ENCODE results near the gene ZNF148. TPM values are rescaled to one million over a fixed set of nuclear protein-coding genes. Genes with fewer than 3 reads are reported as not detected.

The ZNF148 gene
- total RNA-seq, 2 experiments from 2014 or later, result 29.6 to 39.0 TPM

GRCh38 chr3:125316949-125317348 is 58.2 kb downstream of the ZNF148 start:
- CTCF ChIA-PET, result no interaction called here
- no peaks in the 10 kb centered on the region for H3K27me3 Mint-ChIP-seq
- DNase-seq (no peak), ATAC-seq (no peak)
- no peak overlapping the region for H3K27ac Mint-ChIP-seq
- H3K4me1 Mint-ChIP-seq, result peaks cover 11% of the 10 kb centered on the region
- H3K9me3 Mint-ChIP-seq (ENCODE audit: low read depth), result peaks cover 9% of the 10 kb centered on the region
- no peak overlapping the region for H3K4me3 Mint-ChIP-seq
- H3K36me3 Mint-ChIP-seq, result peaks cover 58% of the 10 kb centered on the region

DNA sequence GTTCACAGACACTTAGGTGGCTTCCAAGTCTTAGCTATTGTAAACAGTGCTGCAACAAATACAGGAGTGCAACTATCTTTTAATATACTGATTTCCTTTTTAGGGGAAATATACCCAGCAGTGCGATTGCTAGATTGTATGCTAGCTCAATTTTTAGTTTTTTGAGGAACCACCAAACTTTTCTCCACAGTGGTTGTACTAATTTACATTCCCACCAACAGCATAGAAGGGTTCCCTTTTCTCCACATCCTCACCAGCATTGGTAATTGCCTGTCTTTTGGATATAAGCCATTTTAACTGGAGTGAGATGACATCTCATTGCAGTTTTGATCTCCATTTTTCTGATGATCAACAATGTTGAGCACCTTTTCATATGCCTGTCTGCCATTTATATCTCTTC is 58.9 kb downstream of the ZNF148 start:
- ATAC-seq (no peak), DNase-seq (no peak)
- Mint-ChIP-seq H3K36me3 (peaks cover 62% of the 10 kb centered on the region), H3K9me3 (ENCODE audit: low read depth) (peaks cover 9% of the 10 kb centered on the region), H3K4me3 (no peak overlapping the region), H3K27me3 (no peaks in the 10 kb centered on the region), H3K4me1 (peaks cover 15% of the 10 kb centered on the region), H3K27ac (no peak overlapping the region)
- CTCF ChIA-PET, result interaction anchor here (0.7 kb wide), 1 partner anchor 21 kb away, joined by 3 read pairs; no protein-coding TSS in a partner anchor

DNA sequence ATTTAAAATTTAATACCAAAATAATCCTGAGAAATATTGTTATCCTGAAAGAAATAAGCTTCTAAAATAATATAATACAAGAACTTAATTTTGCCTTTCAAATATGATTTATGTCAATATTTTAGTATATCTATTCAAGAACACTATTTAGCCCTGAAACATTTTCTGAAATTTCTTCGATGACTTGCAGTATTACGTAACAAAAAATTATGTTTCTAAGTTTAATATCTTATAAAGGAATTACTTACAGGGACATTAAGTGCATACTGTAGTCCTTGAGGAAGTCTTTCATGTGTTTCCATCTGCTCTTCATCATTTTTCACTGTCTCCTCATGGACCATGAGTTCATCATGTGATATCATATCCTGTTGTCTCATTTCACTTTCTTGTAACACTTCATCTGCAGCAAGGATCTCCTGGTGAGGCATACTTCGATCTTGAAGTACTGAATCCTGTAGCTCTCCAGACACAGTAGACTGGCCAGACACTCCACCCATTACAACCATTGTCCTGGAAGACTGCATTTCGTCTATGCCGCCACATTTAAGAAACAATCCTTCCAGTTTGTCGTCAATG is 62.0 kb downstream of the ZNF148 start:
- ATAC-seq, result no peak
- DNase-seq, result no peak
- Mint-ChIP-seq H3K27ac (no peak overlapping the region), H3K4me1 (peaks cover 30% of the 10 kb centered on the region), H3K36me3 (peaks cover 65% of the 10 kb centered on the region), H3K4me3 (no peak overlapping the region), H3K9me3 (ENCODE audit: low read depth) (peaks cover 9% of the 10 kb centered on the region), H3K27me3 (no peaks in the 10 kb centered on the region)
- CTCF ChIA-PET, result no interaction called here

GRCh38 chr3:125310623-125311081 is 64.5 kb downstream of the ZNF148 start:
- Mint-ChIP-seq H3K27me3 (no peaks in the 10 kb centered on the region), H3K36me3 (peaks cover 64% of the 10 kb centered on the region), H3K27ac (peak overlapping the region; percentile 97), H3K4me3 (peak overlapping the region; percentile 93), H3K4me1 (peaks cover 30% of the 10 kb centered on the region), H3K9me3 (ENCODE audit: low read depth) (peaks cover 12% of the 10 kb centered on the region)
- CTCF ChIA-PET, result interaction anchor here (0.7 to 1.7 kb wide), 5 partner anchors 12 to 209 kb away, joined by 3 to 4 read pairs (median 3); no protein-coding TSS in a partner anchor
- ATAC-seq (peak; percentile 96), DNase-seq (peak; percentile 82)

- no peaks in the 10 kb centered on the region for H3K27me3 Mint-ChIP-seq
- H3K9me3 Mint-ChIP-seq (ENCODE audit: low read depth), result peaks cover 12% of the 10 kb centered on the region
- ATAC-seq (no peak), DNase-seq (no peak)
- CTCF ChIA-PET, result interaction anchor here (1.7 kb wide), 1 partner anchor 210 kb away, joined by 4 read pairs; no protein-coding TSS in a partner anchor
- H3K4me3 Mint-ChIP-seq, result peak overlapping the region; percentile 38
- peaks cover 30% of the 10 kb centered on the region for H3K4me1 Mint-ChIP-seq
- peaks cover 63% of the 10 kb centered on the region for H3K36me3 Mint-ChIP-seq
- peak overlapping the region; percentile 57 for H3K27ac Mint-ChIP-seq
Observed at GRCh38 chr3:125309476-125309875, 65.6 kb downstream of the ZNF148 start.

- H3K9me3 Mint-ChIP-seq (ENCODE audit: low read depth), result peaks cover 2% of the 10 kb centered on the region
- H3K4me3 Mint-ChIP-seq, result no peak overlapping the region
- peaks cover 52% of the 10 kb centered on the region for H3K36me3 Mint-ChIP-seq
- H3K27ac Mint-ChIP-seq, result no peak overlapping the region
- ATAC-seq, result no peak
- no peak for DNase-seq
- H3K4me1 Mint-ChIP-seq, result peaks cover 16% of the 10 kb centered on the region
- no peaks in the 10 kb centered on the region for H3K27me3 Mint-ChIP-seq
- CTCF ChIA-PET, result interaction anchor here (0.7 to 1.4 kb wide), 2 partner anchors 11 to 50 kb away, joined by 3 read pairs; no protein-coding TSS in a partner anchor
Observed at GRCh38 chr3:125306620-125307019, 68.5 kb downstream of the ZNF148 start.

- peaks cover 31% of the 10 kb centered on the region for H3K36me3 Mint-ChIP-seq
- DNase-seq (no peak), ATAC-seq (no peak)
- H3K9me3 Mint-ChIP-seq (ENCODE audit: low read depth), result peaks cover 2% of the 10 kb centered on the region
- no peaks in the 10 kb centered on the region for H3K27me3 Mint-ChIP-seq
- CTCF ChIA-PET, result no interaction called here
- H3K27ac Mint-ChIP-seq, result no peak overlapping the region
- no peaks in the 10 kb centered on the region for H3K4me1 Mint-ChIP-seq
- no peak overlapping the region for H3K4me3 Mint-ChIP-seq
Observed at GRCh38 chr3:125302932-125303331, 72.2 kb downstream of the ZNF148 start.

DNA sequence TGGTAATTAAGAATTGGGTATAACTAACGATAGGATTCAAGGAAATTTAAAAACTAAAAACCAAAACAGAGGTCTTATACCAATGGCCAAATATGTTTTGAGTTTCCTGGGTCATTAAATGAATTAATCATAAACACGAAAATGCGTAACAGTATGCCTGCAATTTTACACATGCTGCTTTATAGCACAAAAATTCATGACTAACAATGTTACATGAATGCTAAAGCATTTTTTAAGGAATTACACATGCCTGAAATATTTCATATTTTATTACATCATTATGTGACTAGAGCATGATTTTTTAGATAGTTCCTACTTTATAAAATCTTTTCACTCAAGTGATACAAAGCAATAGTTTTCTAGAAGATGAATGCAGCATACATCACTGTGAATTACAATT is 74.7 kb downstream of the ZNF148 start:
- Mint-ChIP-seq H3K4me1 (peaks cover 3% of the 10 kb centered on the region), H3K4me3 (no peak overlapping the region), H3K27me3 (no peaks in the 10 kb centered on the region), H3K36me3 (peaks cover 19% of the 10 kb centered on the region), H3K27ac (no peak overlapping the region), H3K9me3 (ENCODE audit: low read depth) (no peaks in the 10 kb centered on the region)
- ATAC-seq, result no peak
- no peak for DNase-seq
- CTCF ChIA-PET, result no interaction called here

DNA sequence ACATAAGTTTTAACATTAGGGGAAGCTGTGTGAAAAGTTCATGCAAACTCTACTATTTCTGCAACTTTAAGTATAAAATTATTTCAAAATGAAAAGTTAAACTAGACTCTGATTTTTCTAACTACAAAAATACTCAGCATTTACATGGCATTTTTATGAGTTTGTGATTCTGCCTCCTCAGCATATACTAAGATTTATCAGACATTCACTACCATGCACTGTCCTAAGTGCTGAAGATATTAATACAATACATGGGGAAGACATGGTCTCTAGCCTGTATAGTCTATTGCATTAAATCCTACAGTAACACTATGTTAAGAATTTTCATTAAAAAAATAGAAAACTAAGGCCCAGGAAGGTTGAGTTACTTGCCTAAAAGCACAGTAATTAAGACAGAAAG is 80.7 kb downstream of the ZNF148 start:
- Mint-ChIP-seq H3K4me3 (no peak overlapping the region), H3K27me3 (no peaks in the 10 kb centered on the region), H3K9me3 (ENCODE audit: low read depth) (no peaks in the 10 kb centered on the region), H3K27ac (no peak overlapping the region), H3K36me3 (peaks cover 25% of the 10 kb centered on the region), H3K4me1 (peaks cover 3% of the 10 kb centered on the region)
- CTCF ChIA-PET, result no interaction called here
- ATAC-seq, result no peak
- no peak for DNase-seq

DNA sequence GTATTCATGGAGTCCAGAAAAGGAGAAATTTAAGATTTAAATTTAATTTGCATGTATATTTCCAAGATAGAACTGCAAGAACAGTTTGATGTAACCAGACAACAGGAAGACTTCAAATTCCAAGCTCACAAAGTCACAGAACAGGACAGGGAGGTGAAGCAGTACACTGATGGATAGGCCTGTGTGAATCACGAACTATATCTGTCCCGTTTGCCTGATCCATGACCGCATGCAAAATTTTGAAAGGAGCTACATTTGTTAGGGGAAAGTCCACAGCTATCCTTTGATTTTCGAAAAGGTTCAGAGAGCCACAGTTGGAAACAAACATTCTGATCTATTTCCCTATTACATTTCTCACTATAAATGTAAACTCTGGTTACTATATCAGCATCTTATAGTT is 83.1 kb downstream of the ZNF148 start:
- H3K4me1 Mint-ChIP-seq, result no peaks in the 10 kb centered on the region
- ATAC-seq, result no peak
- H3K36me3 Mint-ChIP-seq, result peaks cover 33% of the 10 kb centered on the region
- CTCF ChIA-PET, result interaction anchor here (0.6 kb wide), 1 partner anchor 320 kb away, joined by 3 read pairs; no protein-coding TSS in a partner anchor
- H3K27ac Mint-ChIP-seq, result no peak overlapping the region
- H3K9me3 Mint-ChIP-seq (ENCODE audit: low read depth), result no peaks in the 10 kb centered on the region
- no peaks in the 10 kb centered on the region for H3K27me3 Mint-ChIP-seq
- no peak for DNase-seq
- no peak overlapping the region for H3K4me3 Mint-ChIP-seq

DNA sequence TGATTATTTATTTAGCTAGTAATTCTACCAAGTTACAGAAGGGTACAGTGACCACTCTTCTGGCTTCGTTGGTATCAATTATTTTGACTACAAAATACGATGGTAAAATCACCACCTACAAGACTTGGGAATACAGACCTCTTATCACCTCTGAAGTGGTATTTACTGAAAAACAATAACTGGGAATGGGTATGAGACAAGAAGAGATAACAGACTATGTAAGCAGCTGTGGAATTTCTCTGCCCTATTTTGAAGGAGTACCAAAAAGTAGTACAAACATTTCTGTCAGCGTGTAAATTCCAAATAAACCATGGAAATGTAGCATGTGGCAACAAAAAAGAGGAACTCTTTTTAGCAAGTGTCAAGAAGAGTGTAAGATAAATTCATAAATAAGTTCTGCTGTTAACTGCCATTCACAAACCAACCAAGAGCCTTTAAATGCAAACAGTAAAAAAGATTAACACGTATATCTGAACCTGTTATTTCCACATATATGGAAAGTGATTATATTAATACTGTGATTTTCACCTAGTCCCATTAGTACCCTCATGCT is 85.6 kb downstream of the ZNF148 start:
- Mint-ChIP-seq H3K4me1 (no peaks in the 10 kb centered on the region), H3K27ac (no peak overlapping the region), H3K36me3 (peaks cover 37% of the 10 kb centered on the region), H3K9me3 (ENCODE audit: low read depth) (no peaks in the 10 kb centered on the region), H3K4me3 (no peak overlapping the region), H3K27me3 (no peaks in the 10 kb centered on the region)
- no peak for DNase-seq
- CTCF ChIA-PET, result no interaction called here
- ATAC-seq, result no peak

DNA sequence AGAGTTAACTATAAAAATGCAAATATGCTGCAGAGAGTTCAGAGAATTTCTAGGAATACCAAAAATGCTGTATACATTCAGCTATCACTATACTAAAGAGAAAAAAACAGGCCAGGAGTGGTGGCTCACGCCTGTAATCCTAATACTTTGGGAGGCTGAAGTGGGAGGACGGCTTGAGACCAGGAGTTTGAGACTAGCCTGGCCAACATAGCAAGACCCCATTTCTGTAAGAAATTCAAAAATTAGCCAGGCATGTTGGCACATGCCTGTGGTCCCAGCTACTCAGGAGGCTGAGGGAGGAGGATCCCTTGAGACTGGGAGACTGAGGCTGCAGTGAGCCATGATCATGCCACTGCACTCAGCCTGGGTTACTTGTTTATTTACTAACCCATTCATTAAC is 87.9 kb downstream of the ZNF148 start:
- CTCF ChIA-PET, result no interaction called here
- no peaks in the 10 kb centered on the region for H3K9me3 Mint-ChIP-seq (ENCODE audit: low read depth)
- H3K27ac Mint-ChIP-seq, result no peak overlapping the region
- no peak overlapping the region for H3K4me3 Mint-ChIP-seq
- ATAC-seq (no peak), DNase-seq (no peak)
- H3K36me3 Mint-ChIP-seq, result peaks cover 31% of the 10 kb centered on the region
- H3K27me3 Mint-ChIP-seq, result no peaks in the 10 kb centered on the region
- H3K4me1 Mint-ChIP-seq, result no peaks in the 10 kb centered on the region

DNA sequence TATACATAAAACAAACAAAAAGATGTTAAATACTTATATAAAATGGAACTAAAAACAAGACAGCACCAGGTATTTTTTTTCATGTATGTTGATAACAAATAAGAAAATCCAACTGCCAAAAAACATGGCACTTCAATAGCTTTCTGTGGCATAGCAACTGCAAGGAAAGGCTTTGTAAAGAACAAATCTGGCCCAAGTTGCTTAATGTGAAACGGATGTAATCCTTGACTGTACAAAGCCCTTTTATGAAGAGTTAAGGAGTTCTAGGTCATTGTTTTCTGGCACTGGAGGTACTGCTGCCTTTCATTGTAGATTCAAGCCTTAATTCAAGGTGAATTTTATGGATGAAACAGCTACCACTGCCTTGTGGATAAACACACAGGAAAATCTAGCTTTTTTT is 93.7 kb downstream of the ZNF148 start:
- H3K27ac Mint-ChIP-seq, result no peak overlapping the region
- H3K36me3 Mint-ChIP-seq, result peaks cover 27% of the 10 kb centered on the region
- H3K4me3 Mint-ChIP-seq, result no peak overlapping the region
- CTCF ChIA-PET, result interaction anchor here (0.7 kb wide), 1 partner anchor 11 kb away, joined by 6 read pairs; no protein-coding TSS in a partner anchor
- no peaks in the 10 kb centered on the region for H3K9me3 Mint-ChIP-seq (ENCODE audit: low read depth)
- no peak for ATAC-seq
- no peaks in the 10 kb centered on the region for H3K4me1 Mint-ChIP-seq
- no peak for DNase-seq
- H3K27me3 Mint-ChIP-seq, result no peaks in the 10 kb centered on the region

GRCh38 chr3:125280668-125281361 is 94.3 kb downstream of the ZNF148 start:
- Mint-ChIP-seq H3K36me3 (peaks cover 25% of the 10 kb centered on the region), H3K4me1 (no peaks in the 10 kb centered on the region), H3K4me3 (no peak overlapping the region), H3K27me3 (no peaks in the 10 kb centered on the region), H3K9me3 (ENCODE audit: low read depth) (no peaks in the 10 kb centered on the region), H3K27ac (no peak overlapping the region)
- CTCF ChIA-PET, result interaction anchor here (0.7 kb wide), 1 partner anchor 11 kb away, joined by 6 read pairs; no protein-coding TSS in a partner anchor
- ATAC-seq, result no peak
- no peak for DNase-seq

Data from activated CD8-positive, alpha-beta memory T cell treated with anti-CD3 and anti-CD28 coated beads, Interleukin-2, amount 10 ng/mL, durations not matched to agents 7 days and 5 days (primary cell).